Fibroblast of the aortic adventitia (primary cell): Measurements from ENCODE around the gene PKDREJ. TPM values are rescaled to one million over a fixed set of nuclear protein-coding genes. Genes with fewer than 3 reads are reported as not detected.

Experiments
- DNase-seq: peaks from one replicate; pipeline ENCODE4 v3.0.0-alpha.2; 2010; ENCODE audit warnings: low read depth
- H3K4me3 ChIP-seq: 2 replicates; pipeline ENCODE4 v1.5.1; 2011; ENCODE audit warnings: low read depth, mild to moderate bottlenecking, control low read depth, low read length, moderate library complexity
- CTCF ChIP-seq: IDR thresholded peaks from 2 replicates; pipeline ENCODE4 v1.5.1; 2011; ENCODE audit warnings: mild to moderate bottlenecking, low read length, control low read depth, inconsistent platforms; ENCODE audit not compliant: insufficient read depth
- total RNA-seq: library from RNA; depleted of rRNA; stranded (reverse); fragments of >200 nt; gene quantifications from 2 replicates; pipeline ENCODE4 v1.2.3, GENCODE V29; 2012; ENCODE audit warnings: low replicate concordance

Gene PKDREJ
- total RNA-seq, 1 donor: 0.09 TPM

DNA sequence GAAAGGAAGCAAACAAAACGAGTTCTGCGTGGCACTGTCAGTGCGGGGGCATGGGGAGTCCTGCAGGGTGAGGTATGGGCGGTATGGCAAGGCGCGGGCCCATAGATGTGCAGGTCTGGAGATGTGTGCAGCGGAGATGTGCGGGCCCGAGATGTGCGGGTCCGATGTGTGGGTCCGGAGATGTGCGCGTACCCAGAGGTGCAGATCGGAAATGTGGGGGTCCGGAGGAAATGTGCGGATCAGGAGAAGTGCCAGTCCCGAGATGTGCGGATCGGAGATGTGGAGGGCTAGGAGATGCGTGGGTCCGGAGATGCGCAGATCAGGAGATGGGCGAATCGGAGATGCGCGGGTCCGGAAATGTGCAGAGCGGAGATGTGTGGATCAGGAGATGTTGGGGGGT, 49.0 kb downstream of the PKDREJ start:
- no peak for DNase-seq
- H3K4me3 ChIP-seq: no peak overlapping the region
- TF ChIP-seq CTCF: no peak

DNA sequence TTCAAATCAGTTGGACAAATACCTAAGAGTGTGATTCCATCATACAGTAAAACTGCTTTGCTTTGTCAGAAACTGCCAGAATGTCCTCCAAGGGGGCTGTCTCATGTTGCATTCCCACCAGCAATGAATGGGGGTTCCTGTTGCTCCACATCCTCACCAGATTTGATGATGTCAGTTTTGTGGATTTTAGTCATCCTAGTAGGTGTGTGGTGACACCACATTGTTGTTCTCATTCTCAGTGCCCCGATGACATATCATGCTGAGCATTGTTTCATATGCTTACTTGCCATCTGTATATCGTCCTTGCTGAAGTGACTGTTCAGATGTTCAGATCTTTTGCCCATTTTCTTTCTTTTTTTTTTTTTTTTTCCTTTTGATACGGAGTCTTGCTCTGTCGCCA, 50.1 kb downstream of the PKDREJ start:
- TF ChIP-seq CTCF: no peak
- no peak overlapping the region for H3K4me3 ChIP-seq
- no peak for DNase-seq

- no peak for TF ChIP-seq CTCF
- no peak for DNase-seq
- no peak overlapping the region for H3K4me3 ChIP-seq
These were observed 50.9 kb downstream of the PKDREJ start for GRCh38 chr22:46212195-46212594.

- H3K4me3 ChIP-seq: no peak overlapping the region
- DNase-seq: no peak
- TF ChIP-seq CTCF: no peak
These were observed 53.9 kb downstream of the PKDREJ start for GRCh38 chr22:46209262-46209661.

Other genes with a start within 250 kb of the PKDREJ start
- 13.4 and 24.4 TPM in 2 replicates for gene PPARA, start 112.8 kb downstream of the PKDREJ start, total RNA-seq
- gene CDPF1, start 13.1 kb downstream of the PKDREJ start, total RNA-seq: 0.74 and 7.7 TPM in 2 replicates
- 13.3 and 26.8 TPM in 2 replicates for gene TTC38, start 4.7 kb upstream of the PKDREJ start, total RNA-seq
- gene GTSE1, start 33.5 kb upstream of the PKDREJ start, total RNA-seq: 1.3 and 13.4 TPM in 2 replicates
- gene TRMU, start 72.4 kb upstream of the PKDREJ start, total RNA-seq: 15.8 and 23.1 TPM in 2 replicates